Sigmoid colon (tissue), 7 donors: ENCODE results near the gene BRAP. TPM values are rescaled to one million over a fixed set of nuclear protein-coding genes. Genes with fewer than 3 reads are reported as not detected.

Source experiments
- DNase-seq: peaks from one replicate; pipeline ENCODE4 v3.0.0-alpha.2; 2019
- H3K27ac ChIP-seq, 4 donors: fragments of 200-600 bp; sonication (generic); one replicate each; pipeline ENCODE4 v1.5.1; 2016 to 2019; ENCODE audit warnings: mild to moderate bottlenecking in 1 of 4
- H3K27me3 ChIP-seq, 3 donors: fragments of 200-600 bp; sonication (generic); one replicate each; pipeline ENCODE4 v1.5.1; 2019; ENCODE audit warnings: mild to moderate bottlenecking in 1 of 3
- H3K36me3 ChIP-seq, 4 donors: fragments of 200-600 bp; sonication (generic); one replicate each; pipeline ENCODE4 v1.5.1; 2016 to 2019
- H3K4me1 ChIP-seq, 4 donors: fragments of 200-600 bp; sonication (generic); one replicate each; pipeline ENCODE4 v1.5.1; 2017 to 2019
- H3K4me3 ChIP-seq, 4 donors: fragments of 200-600 bp; sonication (generic); one replicate each; pipeline ENCODE4 v1.5.1; 2017 to 2019; ENCODE audit warnings: mild to moderate bottlenecking in 2 of 4, moderate library complexity in 1 of 4
- H3K9me3 ChIP-seq, 4 donors: fragments of 200-600 bp in 3 of 4; sonication (generic) in 3 of 4; one replicate each; pipeline versions ENCODE4 v1.5.1 to v1.6.1; 2013 to 2019
- EP300 ChIP-seq, 4 donors: sonication (generic); formaldehyde crosslinking; IDR thresholded peaks; one replicate each; pipeline ENCODE4 v1.6.1; 2017; ENCODE audit warnings: antibody characterized with exemption in 4 of 4
- POLR2A ChIP-seq, 2 donors: fragments of 450-650 bp; IDR thresholded peaks; one replicate each; pipeline ENCODE4 v1.6.1; 2016; ENCODE audit warnings: antibody characterized with exemption in 2 of 2, mild to moderate bottlenecking in 2 of 2, moderate library complexity in 2 of 2
- POLR2AphosphoS5 ChIP-seq, 4 donors: sonication (generic); formaldehyde crosslinking; IDR thresholded peaks; one replicate each; pipeline ENCODE4 v1.6.1; 2017; ENCODE audit warnings: antibody characterized with exemption in 4 of 4
- WGBS, 2 donors: extraction: QIAGEN DNeasy Blood & Tissue Kit; methylation state at CpG; one replicate each; pipeline ENCODE4 v1.1.7; 2013; 5-methylcytosine and 5-hydroxymethylcytosine counted together
- intact Hi-C: fragments of 100-400 bp; cut with DNase I; formaldehyde crosslinking; loops from one replicate; pipeline ENCODE4 v1.15.1; 2023
- polyA plus RNA-seq, 3 donors: library from polyadenylated mRNA; stranded (reverse); fragments of 200-250 nt; gene quantifications; one replicate each; pipeline ENCODE4 v1.2.3, GENCODE V29; 2013
- total RNA-seq, 4 donors: library from RNA; depleted of rRNA; stranded (reverse); fragments of >200 nt; gene quantifications; one replicate each; pipeline ENCODE4 v1.1.0, GENCODE V29; 2016
- TF ChIP-seq, protein P1 (sequence below), 4 experiments: fragments of 450-650 bp in 3 of 4; fragments of 200-600 bp in 1 of 4; IDR thresholded peaks; one replicate each; pipeline ENCODE4 v1.5.1; 2016 to 2019; ENCODE audit warnings: antibody characterized with exemption in 4 of 4, mild to moderate bottlenecking in 3 of 4, moderate library complexity in 2 of 4
- donor health status: healthy with polysubstance abuse.
- donor health status: Bipolar disorder and iron deficiency.
- donor health status: healthy.

BRAP gene
- total and polyA plus RNA-seq, 7 donors, result 8.4 to 29.5 (median 19.5) TPM

DNA sequence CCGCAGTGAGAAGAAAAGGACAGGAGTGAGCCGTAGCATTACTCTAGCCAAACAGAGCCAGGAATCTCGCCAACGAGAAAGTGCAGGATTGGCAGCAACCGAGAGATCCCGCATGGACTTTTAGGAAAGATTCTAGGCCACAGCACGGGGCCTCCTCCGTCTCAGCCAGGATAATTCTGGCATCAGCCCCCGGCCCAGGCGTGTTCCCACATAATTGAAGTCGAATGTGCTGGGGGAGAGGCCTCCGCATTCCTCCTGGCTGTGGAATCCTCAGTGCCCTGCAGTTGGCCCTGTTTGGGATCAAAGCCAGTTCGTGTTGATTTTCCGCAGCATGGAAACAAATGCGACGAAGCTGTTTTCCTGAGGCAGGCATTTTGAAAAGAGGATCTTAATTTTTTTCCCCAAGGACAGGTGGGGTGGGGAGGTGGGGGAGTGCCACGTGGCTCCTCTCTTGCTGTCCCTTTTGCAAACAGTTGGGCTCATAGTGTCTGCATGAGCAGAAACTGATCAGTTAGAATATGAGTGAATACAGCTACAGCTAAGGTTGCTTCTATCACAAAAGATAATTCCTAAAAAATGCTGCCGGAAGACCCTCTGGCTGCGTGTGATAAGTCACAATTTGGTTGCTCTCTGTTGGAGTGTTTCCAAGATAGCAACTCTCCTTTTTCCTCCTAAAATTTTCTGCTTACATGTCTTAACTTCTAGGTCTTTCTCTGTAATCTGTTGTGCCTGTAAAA is 49.4 kb downstream of the BRAP start:
- intact Hi-C loops, result loop anchor here (5.0 kb wide), 1 partner anchor 39 kb away; the partner anchor contains the start of gene ATXN2
- Histone ChIP-seq H3K4me3 (peak overlapping the region in 3 of 4 donors; percentile 4 to 23 (median 11)), H3K36me3 (peaks cover 0 to 8% (median 0%) of the 10 kb centered on the region in 4 donors), H3K4me1 (peaks cover 0 to 24% (median 22%) of the 10 kb centered on the region in 4 donors), H3K9me3 (no peaks in the 10 kb centered on the region), H3K27me3 (no peaks in the 10 kb centered on the region), H3K27ac (peak overlapping the region; percentile 70 to 78 (median 76))
- TF ChIP-seq, protein P1, sequence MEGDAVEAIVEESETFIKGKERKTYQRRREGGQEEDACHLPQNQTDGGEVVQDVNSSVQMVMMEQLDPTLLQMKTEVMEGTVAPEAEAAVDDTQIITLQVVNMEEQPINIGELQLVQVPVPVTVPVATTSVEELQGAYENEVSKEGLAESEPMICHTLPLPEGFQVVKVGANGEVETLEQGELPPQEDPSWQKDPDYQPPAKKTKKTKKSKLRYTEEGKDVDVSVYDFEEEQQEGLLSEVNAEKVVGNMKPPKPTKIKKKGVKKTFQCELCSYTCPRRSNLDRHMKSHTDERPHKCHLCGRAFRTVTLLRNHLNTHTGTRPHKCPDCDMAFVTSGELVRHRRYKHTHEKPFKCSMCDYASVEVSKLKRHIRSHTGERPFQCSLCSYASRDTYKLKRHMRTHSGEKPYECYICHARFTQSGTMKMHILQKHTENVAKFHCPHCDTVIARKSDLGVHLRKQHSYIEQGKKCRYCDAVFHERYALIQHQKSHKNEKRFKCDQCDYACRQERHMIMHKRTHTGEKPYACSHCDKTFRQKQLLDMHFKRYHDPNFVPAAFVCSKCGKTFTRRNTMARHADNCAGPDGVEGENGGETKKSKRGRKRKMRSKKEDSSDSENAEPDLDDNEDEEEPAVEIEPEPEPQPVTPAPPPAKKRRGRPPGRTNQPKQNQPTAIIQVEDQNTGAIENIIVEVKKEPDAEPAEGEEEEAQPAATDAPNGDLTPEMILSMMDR (IDR thresholded peaks at IDR 0.05), result no peak
- TF ChIP-seq POLR2AphosphoS5 (IDR thresholded peaks at IDR 0.05), result peak in 2 of 4 donors; percentile 17 to 31
- WGBS, 2 donors, result 67 to 79% methylated on average over 19 of the region's 19 CpGs
- DNase-seq, result peak; percentile 90

DNA sequence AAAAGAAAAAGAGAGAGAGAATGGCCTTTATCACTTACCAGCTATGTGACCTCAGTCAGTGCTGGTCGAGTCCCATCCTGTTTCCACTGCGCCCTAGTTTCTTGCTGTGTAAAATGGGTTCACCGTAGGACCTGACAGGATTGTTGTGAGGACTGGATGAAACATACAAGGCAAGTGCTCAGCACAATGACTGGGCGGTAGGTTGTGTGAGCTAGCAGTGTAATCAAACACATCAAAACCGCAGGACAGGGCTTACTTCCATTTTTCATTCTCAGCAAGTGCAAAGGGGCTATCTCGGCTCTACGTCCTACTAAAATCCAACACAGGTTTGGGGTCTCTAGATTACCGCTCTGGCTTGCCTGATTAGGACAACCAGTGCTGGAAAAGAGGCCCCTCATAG is 50.2 kb downstream of the BRAP start:
- peaks cover 0 to 2% (median 0%) of the 10 kb centered on the region in 4 donors for H3K36me3 ChIP-seq
- DNase-seq, result no peak
- TF ChIP-seq POLR2A (IDR thresholded peaks at IDR 0.05) (no peak), EP300 (IDR thresholded peaks at IDR 0.05) (no peak), POLR2AphosphoS5 (IDR thresholded peaks at IDR 0.05) (no peak)
- TF ChIP-seq, protein P1 (IDR thresholded peaks at IDR 0.05), result no peak
- peak overlapping the region in 1 of 4 donors; percentile 11 for H3K4me3 ChIP-seq
- H3K27ac ChIP-seq, result peak overlapping the region; percentile 70 to 78 (median 76)
- no peaks in the 10 kb centered on the region for H3K27me3 ChIP-seq
- intact Hi-C loops, result loop anchor here (5.0 kb wide), 1 partner anchor 38 kb away; the partner anchor contains the start of gene ATXN2
- 78 to 90% methylated on average over 8 of the region's 8 CpGs for WGBS, 2 donors
- peaks cover 0 to 24% (median 22%) of the 10 kb centered on the region in 4 donors for H3K4me1 ChIP-seq
- H3K9me3 ChIP-seq, result no peaks in the 10 kb centered on the region

DNA sequence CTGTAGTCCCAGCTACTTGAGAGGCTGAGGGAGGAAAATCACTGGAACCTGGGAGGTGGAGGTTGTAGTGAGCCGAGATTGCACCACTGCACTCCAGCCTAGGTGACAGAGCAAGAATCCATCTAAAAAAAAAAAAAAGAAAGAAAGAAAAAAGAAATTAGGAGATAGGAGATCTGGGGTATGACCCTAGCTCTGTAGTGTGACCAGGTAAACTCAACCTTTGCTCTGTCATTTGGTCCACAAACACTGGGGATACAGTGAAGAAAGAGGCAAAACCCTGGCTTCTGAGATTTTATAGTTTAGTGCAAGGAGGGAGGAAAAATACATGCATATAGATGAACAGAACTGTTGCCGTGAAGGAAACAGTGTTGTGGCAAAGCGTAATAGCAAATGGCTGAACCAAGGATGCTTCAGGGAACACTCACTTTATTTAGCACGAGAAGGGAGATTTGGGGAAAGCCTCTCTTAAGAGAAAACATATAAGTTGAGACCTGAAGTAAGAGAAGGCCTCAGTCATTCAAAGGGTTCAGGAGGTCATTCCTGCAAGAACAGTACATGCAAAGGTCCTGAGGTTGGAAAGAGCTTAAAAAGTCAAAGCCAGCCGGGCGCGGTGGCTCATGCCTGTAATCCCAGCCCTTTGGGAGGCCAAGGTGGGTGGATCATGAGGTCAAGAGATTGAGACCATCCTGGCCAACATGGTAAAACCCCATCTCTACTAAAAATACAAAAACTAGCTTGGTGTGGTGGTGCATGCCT is 57.1 kb downstream of the BRAP start:
- no peak for TF ChIP-seq EP300 (IDR thresholded peaks at IDR 0.05)
- TF ChIP-seq, protein P1 (IDR thresholded peaks at IDR 0.05), result no peak
- TF ChIP-seq POLR2A (IDR thresholded peaks at IDR 0.05), result no peak
- TF ChIP-seq POLR2AphosphoS5 (IDR thresholded peaks at IDR 0.05), result no peak
- H3K9me3 ChIP-seq, result no peaks in the 10 kb centered on the region
- H3K4me3 ChIP-seq, result no peak overlapping the region
- no peak overlapping the region for H3K27ac ChIP-seq
- H3K27me3 ChIP-seq, result no peaks in the 10 kb centered on the region
- intact Hi-C loops, result no loop called here
- no peak for DNase-seq
- no peaks in the 10 kb centered on the region for H3K36me3 ChIP-seq
- WGBS, 2 donors, result 96% methylated on average over 7 of the region's 7 CpGs
- no peaks in the 10 kb centered on the region for H3K4me1 ChIP-seq

DNA sequence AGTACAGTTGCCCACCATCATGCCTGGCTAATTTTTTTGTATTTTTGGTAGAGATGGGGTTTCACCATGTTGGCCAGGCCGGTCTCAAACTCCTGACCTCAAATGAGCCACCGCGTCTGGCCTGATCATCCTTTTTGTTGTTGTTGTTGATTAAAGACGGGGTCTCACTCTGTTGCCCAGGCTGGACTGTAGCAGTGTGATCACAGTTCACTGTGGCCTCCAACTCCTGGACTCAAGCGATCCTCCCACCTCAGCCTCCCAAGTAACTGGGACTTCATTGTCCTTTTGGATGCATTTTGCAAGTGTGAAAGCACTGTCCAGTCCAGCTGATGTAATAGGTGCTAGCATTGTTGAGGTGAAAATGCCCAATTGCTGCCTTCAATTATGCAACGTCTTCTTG is 59.5 kb downstream of the BRAP start:
- TF ChIP-seq POLR2A (IDR thresholded peaks at IDR 0.05) (no peak), EP300 (IDR thresholded peaks at IDR 0.05) (no peak), POLR2AphosphoS5 (IDR thresholded peaks at IDR 0.05) (no peak)
- TF ChIP-seq, protein P1 (IDR thresholded peaks at IDR 0.05), result no peak
- no peaks in the 10 kb centered on the region for H3K27me3 ChIP-seq
- intact Hi-C loops, result no loop called here
- no peaks in the 10 kb centered on the region for H3K9me3 ChIP-seq
- H3K4me1 ChIP-seq, result no peaks in the 10 kb centered on the region
- no peak overlapping the region for H3K4me3 ChIP-seq
- DNase-seq, result no peak
- no peak overlapping the region for H3K27ac ChIP-seq
- H3K36me3 ChIP-seq, result no peaks in the 10 kb centered on the region
- 96 to 97% methylated on average over 6 of the region's 6 CpGs for WGBS, 2 donors
